HG03571 (cell line): ENCODE measurements around the gene SMAP2.

Source experiments
- ATAC-seq: cut with Tn5 transposase; IDR thresholded peaks from one replicate; pipeline ENCODE4 v1.9.1; 2021; ENCODE audit not compliant: unreplicated experiment

Gene SMAP2

GRCh38 chr1:40389322-40389803 is 15.8 kb downstream of the SMAP2 start:
- ATAC-seq: no peak

DNA sequence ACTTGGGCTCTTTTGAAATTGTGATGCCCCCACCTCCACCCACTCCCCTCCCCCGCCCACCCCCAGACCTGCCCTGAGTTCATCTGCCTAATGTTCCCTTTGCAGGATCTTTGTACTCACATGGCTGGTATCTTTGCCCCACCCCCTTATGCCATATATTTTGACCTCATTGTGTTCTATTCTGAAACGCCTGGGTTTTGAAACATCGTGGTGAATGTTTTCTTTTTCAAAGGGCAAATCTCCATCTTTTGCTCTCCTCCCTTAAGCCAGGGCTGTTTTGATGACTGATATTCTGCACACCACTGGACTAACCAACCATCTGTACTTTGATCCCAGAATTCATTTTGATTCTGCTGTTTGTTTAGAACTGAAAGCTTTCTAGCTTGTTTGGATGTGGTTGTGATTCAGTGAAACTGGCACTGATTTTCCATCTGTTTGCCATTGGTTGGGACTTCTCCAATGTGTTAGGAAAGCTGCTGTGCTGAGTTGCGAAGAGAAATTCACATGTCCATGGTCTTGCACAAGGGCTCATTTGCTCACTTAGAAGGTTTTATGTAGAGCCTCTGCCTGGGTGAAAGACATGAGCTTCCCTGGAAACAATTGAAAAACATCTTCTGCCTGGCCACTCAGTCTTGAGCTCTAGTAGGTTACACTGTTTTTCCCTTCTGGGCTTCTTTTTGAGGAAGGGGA is 16.5 kb downstream of the SMAP2 start:
- no peak for ATAC-seq

GRCh38 chr1:40390857-40391256 is 17.3 kb downstream of the SMAP2 start:
- ATAC-seq: no peak

GRCh38 chr1:40391688-40392145 is 18.2 kb downstream of the SMAP2 start:
- ATAC-seq: no peak

GRCh38 chr1:40392221-40392620 is 18.7 kb downstream of the SMAP2 start:
- ATAC-seq: no peak

- no peak for ATAC-seq
Observed at GRCh38 chr1:40393173-40393572, 19.6 kb downstream of the SMAP2 start.

DNA sequence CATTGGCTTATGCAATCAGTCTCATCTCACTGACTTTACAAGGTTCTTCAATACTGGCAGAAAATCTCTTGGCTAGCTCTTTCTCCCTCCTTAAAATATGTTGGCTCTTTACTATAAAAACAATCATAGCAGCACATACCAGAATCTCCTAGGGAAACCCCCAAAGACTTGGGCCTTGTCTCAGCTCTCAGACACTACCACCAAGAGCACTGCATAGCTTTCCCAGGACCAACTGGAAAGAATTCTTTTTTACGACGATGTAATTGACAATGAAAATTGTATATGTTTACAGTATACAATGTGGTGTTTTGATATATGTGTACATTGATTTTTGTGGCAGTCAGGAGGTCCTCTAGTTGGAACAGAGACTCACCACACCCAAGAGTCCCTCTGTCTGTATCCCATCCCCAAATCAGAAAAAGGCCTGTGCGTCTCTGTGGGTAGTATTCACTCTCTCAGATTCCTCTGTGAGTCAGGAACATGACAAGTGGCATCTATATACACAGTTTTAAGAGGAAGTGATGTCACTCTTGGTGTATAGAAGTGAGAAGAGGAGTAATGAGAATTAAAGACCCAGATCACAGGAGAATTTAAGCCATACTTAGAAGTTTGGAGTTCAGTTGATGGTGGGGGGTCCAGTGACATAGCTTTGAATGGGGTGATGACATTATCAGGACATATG is 21.1 kb downstream of the SMAP2 start:
- ATAC-seq: no peak

DNA sequence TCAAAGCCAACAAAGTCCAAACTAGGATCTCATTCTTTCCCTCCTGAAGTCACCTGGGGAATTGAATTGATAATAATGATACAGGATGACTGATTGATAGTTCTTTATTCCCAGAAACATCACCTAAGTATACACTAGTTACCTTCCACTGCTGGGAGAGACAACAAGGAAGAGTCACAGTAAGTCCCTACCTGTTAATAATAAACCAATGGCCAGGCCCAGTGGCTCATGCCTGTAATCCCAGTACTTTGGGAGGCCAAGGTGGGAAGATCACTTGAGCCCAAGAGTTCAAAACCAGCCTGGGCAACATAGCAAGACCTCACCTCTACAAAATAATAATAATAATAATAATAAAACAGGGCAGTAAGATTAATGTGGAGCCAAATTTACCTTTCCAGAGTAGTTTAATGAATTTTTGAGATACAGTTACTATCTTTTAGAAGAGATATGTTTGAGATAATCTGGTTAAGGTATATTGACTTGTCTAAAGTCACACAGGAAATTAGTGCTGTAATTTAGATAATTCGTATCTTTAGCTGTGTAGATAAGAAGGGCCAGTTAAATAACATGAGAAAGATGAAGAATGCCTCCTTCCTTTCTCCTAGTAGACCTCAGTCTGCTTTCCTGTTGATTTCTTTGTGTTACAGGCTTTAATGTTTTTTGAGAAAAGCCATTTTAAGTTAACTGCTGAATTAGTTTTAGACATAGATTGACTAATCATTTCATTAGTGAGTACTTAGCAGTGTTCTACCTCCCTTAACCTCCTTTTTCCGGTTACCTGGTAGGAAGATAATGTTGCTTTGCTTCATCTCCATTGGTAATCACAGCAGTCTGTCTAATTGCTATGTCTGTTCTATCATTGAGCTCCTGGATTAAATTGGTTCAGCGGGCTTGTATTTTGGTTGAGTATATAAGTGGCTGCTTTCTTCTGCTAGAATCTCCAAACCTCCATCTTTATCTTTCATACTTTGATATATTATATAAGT is 22.0 kb downstream of the SMAP2 start:
- ATAC-seq: no peak

DNA sequence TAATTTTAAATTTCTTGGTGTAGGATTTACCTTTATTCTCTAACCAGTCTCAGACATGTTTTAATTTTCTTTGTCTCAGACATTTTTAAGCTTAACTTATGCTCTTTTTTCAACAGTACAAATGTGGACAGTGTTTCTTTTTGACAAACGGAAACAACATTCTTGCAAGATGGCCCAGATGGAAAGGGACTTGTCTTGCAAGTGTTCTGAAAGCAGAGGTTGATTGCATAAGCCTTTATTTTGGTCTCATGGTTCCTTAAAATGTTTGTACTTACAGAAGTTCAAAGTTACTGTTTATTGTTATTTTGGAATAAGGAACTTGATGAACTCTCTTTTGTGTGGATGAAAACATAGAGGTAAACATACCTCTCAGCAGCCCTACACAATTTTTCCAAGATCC is 22.9 kb downstream of the SMAP2 start:
- no peak for ATAC-seq

GRCh38 chr1:40397258-40397657 is 23.7 kb downstream of the SMAP2 start:
- no peak for ATAC-seq

- ATAC-seq: no peak
Observed at GRCh38 chr1:40399984-40400704, 26.6 kb downstream of the SMAP2 start.

- no peak for ATAC-seq
Observed at GRCh38 chr1:40401473-40402201, 28.1 kb downstream of the SMAP2 start.

DNA sequence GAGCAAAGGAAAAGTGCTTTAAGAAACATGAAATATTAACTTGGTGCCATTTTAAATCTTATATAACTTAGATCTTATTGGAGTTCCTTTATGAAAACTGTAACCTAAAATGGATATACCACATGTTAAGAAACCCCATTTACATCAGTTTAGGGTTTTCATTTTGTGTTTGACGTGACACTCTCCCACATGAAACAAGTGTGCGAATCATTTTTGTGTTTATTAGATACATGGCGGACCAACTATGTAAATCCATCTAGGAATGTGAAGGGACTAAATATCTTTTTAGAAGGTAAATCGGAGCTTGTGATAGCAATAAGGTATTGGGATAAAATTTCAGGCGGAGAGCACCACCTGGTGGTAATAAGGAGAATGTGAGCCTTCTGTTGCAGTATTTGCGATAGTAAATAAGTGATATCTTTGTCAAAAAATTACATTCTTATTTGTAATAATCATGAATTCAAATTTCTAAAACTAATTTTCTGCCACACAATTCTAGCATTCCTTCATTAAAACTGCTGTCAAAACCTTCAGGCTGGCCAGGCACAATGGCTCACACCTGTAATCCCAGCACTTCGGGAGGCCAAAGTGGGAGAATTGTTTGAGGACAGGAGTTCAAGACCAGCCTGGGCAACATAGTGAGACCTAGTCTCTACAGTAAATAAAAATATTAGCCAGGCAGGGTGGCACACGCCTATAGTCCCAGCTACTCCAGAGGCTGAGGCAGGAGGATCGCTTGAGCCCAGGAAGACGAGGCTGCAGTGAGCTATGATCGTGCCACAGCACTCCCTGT is 31.3 kb downstream of the SMAP2 start:
- no peak for ATAC-seq

DNA sequence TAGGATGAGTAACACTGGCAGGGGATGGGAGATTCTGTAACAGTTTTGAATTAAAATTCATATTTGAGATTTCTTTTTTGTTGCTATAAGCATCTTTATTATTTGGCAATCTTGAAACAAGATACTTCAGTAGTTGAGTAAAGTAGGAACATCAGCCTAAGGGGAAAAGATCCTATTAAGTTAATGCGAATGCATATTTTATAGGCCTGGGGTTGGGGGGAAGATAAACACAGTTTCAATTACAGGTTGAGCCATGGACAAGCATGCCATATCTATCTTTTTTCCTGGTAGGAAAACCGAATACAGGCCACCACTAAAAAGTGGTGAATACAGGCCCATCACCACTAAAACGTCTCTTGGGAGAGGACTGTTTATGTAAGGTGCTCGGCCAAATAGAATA is 32.3 kb downstream of the SMAP2 start:
- no peak for ATAC-seq

GRCh38 chr1:40407453-40407852 is 33.9 kb downstream of the SMAP2 start:
- ATAC-seq: no peak

GRCh38 chr1:40409467-40409866 is 35.9 kb downstream of the SMAP2 start:
- no peak for ATAC-seq

GRCh38 chr1:40411294-40411693 is 37.8 kb downstream of the SMAP2 start:
- ATAC-seq: no peak

- no peak for ATAC-seq
Observed at GRCh38 chr1:40411843-40412242, 38.3 kb downstream of the SMAP2 start.

DNA sequence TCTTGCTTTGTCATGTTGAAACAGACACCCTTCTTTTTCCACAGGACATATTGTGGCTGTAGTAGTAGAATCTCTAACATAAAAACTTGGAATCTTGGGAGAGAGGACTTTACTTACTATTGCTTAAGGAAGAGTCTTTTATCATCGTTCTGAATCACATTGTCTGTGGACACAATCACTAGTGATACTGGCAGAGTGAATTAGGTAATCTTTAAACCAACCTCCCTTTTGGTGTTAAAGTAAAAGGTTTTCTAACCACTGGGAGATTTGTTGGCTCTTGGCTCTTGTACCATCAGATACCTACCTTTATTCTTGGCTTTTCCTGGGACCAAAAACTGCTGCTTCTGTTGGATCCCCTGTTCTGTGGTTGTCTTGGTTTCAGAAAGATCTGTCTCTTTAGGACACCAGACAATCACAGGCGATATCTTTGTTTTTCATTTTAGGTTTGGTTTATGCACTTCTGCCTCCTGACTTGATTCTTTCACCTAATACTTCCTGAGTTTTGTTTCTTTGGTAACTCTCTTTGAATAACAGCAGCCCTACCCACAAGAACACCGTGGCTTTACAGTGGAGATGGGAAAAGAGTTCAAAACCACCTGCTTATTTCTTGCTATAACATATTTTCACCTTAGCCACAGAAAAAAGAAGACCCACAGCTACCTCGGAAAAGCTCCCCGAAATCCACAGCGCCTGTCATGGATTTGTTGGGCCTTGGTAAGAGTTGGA is 40.2 kb downstream of the SMAP2 start:
- no peak for ATAC-seq
